HepG2 (cell line): Measurements from ENCODE around the gene SPTBN5. TPM values are rescaled to one million over a fixed set of nuclear protein-coding genes. Genes with fewer than 3 reads are reported as not detected.

Source experiments
- LRRFIP1 ChIP-seq: sonication (generic); formaldehyde crosslinking; conservative IDR thresholded peaks from 2 replicates; pipeline ENCODE4 v1.4.0; 2020; ENCODE audit warnings: missing genetic modification reagents
- WIZ ChIP-seq: sonication (generic); formaldehyde crosslinking; IDR thresholded peaks from 2 replicates; pipeline ENCODE4 v1.5.1; 2020; ENCODE audit warnings: mild to moderate bottlenecking, missing genetic modification reagents
- ZNF407 ChIP-seq: sonication (generic); formaldehyde crosslinking; IDR thresholded peaks from one replicate; pipeline ENCODE4 v1.5.1; 2020; ENCODE audit warnings: mild to moderate bottlenecking, missing genetic modification reagents; ENCODE audit errors: not compliant biosample characterization
- polyA plus RNA-seq, 8 experiments: library from polyadenylated mRNA; depleted of rRNA in 3 of 8; stranded (reverse) in 7 of 8; unstranded in 1 of 8; fragments of >200 nt; fragmentation: Illumina TruSeq in 4 of 8; extraction: Trizol in 4 of 8; gene quantifications; 2 replicates each; pipeline versions ENCODE4 v1.2.1 to v1.2.3, GENCODE V29; 2011 to 2016; ENCODE audit warnings: low read depth in 4 of 8, missing spikeins in 1 of 8, mixed read lengths in 1 of 8; ENCODE audit not compliant: insufficient read depth in 1 of 8
- total RNA-seq, 5 experiments: library from RNA; depleted of rRNA; stranded (reverse); fragments of >200 nt; fragmentation: Illumina TruSeq; extraction: Trizol; gene quantifications; 2 replicates each; pipeline ENCODE4 v1.2.3, GENCODE V29; 2016; ENCODE audit warnings: low read depth in 1 of 5

SPTBN5 gene
- total and polyA plus RNA-seq, 2 of the 13 experiments (the other 11 are each of a cell fraction or from before 2014, with no cell fraction given), result 0.01 to 0.07 TPM

GRCh38 chr15:41883484-41883825, 10.4 kb downstream of the SPTBN5 start (continued):
- TF ChIP-seq ZNF407 (CRISPR knock-in tag) (no peak), WIZ (CRISPR knock-in tag) (no peak), LRRFIP1 (CRISPR knock-in tag) (no peak)
